NCI-H187 (cell line): Measurements from ENCODE around the gene FGF22.

Experiments
- DNase-seq, 2 experiments: peaks; one replicate each; lab custom pipeline; 2025; lab: John Stamatoyannopoulos, UW

The FGF22 gene

DNA sequence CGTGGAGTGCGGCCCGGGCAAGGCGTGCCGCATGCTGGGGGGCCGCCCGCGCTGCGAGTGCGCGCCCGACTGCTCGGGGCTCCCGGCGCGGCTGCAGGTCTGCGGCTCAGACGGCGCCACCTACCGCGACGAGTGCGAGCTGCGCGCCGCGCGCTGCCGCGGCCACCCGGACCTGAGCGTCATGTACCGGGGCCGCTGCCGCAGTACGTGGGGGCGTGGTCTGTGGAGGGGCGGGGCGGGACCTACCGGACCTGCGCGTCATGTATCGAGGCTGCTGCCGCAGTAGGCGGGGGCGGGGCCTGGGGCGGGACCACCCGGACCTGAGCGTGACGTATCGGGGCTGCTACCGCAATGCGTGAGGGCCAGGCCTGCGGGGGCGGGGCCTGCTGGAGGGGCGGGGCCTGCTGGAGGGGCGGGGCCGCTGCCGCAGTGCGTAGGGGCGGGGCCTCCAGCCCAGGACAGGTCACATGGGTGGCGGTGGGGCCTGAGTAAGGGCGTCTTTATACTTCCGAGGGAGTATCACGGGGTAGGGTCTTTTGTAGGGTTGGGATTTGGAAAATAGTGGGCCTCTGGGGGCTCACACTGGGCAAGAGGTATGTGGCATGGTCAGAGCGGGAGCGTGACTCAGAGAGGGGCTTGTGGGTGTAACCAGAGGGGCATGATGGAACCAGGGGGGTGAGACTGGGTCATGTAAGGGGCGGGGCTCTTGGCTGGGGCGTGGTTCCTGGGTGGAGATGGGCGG, 40.8 kb downstream of the FGF22 start:
- peak; percentile 97 to 98 for DNase-seq

DNA sequence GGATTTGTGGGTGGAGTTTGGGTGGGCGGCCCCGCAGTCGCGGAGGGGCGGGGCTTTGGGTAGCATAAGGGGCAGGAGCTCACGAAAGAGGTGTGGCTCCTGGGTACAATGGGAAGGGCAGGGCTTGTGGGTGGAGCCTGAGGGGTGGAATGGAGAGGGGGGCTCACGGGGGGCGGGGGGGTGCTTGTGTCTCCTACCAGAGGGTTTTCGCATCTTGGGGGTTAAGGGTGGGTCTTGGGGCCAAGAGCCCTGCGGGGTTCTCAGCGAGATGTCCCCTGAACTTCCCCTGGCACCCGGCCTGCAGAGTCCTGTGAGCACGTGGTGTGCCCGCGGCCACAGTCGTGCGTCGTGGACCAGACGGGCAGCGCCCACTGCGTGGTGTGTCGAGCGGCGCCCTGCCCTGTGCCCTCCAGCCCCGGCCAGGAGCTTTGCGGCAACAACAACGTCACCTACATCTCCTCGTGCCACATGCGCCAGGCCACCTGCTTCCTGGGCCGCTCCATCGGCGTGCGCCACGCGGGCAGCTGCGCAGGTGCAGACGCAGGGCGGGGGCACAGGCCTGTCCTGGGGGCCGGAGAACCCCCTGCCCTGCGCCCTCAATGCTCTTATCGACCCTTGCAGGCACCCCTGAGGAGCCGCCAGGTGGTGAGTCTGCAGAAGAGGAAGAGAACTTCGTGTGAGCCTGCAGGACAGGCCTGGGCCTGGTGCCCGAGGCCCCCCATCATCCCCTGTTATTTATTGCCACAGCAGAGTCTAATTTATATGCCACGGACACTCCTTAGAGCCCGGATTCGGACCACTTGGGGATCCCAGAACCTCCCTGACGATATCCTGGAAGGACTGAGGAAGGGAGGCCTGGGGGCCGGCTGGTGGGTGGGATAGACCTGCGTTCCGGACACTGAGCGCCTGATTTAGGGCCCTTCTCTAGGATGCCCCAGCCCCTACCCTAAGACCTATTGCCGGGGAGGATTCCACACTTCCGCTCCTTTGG, 41.6 kb downstream of the FGF22 start:
- peak in 1 of 2 experiments; percentile 86 for DNase-seq

DNA sequence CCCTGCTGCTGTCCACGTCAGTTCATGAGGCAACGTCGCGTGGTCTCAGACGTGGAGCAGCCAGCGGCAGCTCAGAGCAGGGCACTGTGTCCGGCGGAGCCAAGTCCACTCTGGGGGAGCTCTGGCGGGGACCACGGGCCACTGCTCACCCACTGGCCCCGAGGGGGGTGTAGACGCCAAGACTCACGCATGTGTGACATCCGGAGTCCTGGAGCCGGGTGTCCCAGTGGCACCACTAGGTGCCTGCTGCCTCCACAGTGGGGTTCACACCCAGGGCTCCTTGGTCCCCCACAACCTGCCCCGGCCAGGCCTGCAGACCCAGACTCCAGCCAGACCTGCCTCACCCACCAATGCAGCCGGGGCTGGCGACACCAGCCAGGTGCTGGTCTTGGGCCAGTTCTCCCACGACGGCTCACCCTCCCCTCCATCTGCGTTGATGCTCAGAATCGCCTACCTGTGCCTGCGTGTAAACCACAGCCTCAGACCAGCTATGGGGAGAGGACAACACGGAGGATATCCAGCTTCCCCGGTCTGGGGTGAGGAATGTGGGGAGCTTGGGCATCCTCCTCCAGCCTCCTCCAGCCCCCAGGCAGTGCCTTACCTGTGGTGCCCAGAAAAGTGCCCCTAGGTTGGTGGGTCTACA, 43.1 kb downstream of the FGF22 start:
- DNase-seq, result no peak

DNA sequence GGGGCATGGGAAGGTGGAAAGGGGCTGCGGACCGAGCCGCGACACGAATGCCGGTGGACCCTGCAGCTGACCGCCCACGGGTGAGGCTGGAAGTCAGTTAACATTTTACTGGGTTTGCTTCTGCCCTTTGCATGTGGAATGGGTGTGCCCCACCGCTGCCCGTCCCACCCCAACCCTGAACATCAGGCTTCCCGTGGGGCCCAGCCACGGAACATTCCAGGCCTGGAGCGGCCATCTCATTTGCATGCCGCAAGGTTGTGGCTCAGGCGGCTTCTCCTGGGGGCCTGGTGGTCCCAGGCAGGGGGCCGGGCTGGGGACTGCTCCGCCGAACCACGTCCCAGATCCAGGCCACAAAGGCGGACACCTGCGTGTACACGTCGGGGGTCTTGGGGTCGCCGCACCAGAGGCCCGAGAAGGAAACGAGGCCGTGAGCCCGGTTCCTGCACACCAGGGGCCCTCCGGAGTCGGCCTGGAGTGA, 45.8 kb downstream of the FGF22 start:
- DNase-seq, result no peak

DNA sequence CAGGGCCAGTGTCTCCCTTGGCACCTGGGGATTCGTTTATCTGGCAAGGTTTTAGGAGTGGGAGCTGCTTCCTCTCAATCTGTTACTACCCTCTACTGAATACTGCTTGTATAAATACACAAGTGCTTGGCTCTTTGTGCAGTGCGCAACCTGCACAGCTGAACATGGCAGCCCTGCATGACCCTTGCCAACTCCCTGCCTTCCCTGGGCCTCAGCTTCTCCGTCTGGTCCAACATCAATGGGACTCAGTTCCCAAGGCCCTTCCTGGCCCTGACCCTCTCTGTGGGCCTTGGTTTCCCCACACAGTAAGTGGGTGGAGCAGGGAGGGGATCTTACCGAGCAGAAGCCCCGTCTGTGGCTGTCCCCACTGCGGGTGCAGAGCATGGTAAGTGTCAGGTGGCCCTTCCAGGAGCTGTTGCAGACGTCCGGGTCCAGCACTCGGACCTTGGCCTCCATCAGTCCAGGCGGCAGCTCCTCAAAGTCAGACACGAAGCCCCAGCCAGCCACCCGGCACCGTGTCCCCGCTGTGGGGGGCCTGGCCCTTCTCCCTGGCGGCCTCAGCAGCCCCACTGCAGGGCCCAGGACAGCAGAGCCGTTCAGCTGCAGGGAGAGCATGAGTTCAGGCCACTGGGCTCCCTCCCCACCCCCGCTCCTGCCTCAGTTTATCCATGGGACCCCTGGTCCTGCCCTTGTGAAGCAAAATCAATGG, 47.1 kb downstream of the FGF22 start:
- DNase-seq, result no peak

DNA sequence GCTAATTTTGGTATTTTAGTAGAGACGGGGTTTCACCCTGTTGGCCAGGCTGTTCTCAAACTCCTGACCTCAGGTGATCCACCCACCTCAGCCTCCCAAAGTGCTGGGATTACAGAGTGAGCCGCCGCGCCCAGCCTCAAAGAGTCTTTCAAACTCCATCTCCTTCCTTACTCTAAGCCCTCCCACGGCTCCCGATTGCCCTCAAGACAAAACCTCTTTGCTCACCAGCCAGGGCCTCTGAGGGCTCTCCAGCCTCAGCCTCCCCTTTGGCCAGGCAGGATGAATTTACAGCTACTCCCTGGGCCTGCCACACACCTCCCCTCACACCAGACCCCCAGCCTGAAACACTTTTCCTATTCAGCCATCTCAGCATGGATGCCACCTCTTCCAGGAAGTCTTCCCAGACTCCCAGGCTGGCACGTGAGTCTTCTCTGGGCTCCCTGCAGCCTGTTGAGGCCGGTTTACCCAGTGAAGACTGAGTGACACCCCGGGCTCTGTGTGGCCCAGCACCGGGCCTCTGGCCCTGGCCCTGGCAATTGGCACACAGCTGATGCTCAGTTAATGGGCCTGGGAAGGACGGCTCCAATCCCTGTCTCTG, 48.0 kb downstream of the FGF22 start:
- DNase-seq, result no peak

DNA sequence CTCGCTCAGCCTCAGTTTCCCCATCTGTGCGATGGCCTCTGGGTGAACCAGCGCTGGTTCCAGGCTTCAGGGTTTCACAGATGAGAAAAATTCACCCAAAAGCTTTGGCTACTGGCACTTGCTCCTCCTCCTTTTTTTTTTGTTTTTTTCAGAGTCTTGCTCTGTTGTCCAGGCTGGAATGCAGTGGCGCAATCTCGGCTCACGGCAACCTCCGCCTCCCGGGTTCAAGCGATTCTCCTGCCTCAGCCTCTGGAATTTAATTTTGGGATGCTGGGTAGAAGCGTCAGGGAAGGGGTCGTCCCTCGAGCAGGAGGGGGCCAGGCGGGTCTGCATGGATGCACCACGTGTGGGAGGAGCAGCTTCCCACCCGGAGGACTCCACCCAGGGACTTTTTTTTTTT, 48.5 kb downstream of the FGF22 start:
- DNase-seq, result no peak

DNA sequence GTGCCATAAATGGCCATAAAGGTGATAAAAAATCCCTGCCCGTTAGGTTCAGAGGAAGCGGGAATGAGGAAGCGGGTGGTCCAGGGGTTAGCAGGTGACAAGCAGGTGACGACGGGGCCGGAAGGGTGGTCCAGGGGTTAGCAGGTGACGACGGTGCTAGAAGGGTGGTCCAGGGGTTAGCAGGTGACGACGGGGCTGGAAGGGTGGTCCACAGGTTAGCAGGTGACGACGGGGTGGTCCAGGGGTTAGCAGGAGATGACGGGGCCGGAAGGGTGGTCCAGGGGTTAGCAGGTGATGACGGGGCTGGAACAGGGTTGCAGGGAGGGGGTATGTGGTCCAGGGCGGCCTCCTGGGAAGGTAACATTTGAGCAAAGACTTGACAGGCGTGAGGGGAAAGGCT, 49.3 kb downstream of the FGF22 start:
- no peak for DNase-seq

DNA sequence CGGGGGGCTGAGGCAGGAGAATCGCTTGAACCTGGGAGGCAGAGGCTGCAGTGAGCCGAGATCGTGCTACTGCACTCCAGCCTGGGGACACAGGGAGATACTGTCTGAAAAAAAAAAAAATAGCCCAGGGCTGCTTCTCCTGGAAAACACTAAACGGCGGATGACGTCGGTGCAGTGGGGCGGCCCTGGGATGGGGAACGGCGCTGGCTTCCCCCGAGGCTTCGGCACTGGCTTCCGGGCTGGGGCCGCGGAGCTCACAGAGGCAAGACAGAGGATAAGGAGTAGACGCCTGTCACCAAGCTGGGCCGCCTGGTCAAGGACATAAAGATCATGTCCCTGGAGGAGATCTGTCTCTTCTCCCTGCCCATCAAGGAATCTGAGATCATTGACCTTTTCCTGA, 50.5 kb downstream of the FGF22 start:
- no peak for DNase-seq
